AG09309 (cell line): Measurements from ENCODE around the gene NFIX.

Experiments
- DNase-seq: peaks from one replicate; pipeline ENCODE4 v3.0.0-alpha.2; 2010; ENCODE audit warnings: low read depth
- H3K4me3 ChIP-seq: 2 replicates; pipeline ENCODE4 v1.5.1; 2011; ENCODE audit warnings: mild to moderate bottlenecking, low read depth, low read length, moderate library complexity; ENCODE audit not compliant: control insufficient read depth
- CTCF ChIP-seq: IDR thresholded peaks from 2 replicates; pipeline ENCODE4 v1.5.1; 2011; ENCODE audit warnings: mild to moderate bottlenecking, low read depth, low read length, inconsistent platforms; ENCODE audit not compliant: insufficient read depth, control insufficient read depth; ENCODE audit errors: missing control alignments

The NFIX gene

GRCh38 chr19:13045812-13046211, 50.5 kb downstream of the NFIX start:
- no peak overlapping the region for H3K4me3 ChIP-seq
- no peak for DNase-seq
- TF ChIP-seq CTCF, result no peak

GRCh38 chr19:13047374-13047773, 52.1 kb downstream of the NFIX start:
- no peak overlapping the region for H3K4me3 ChIP-seq
- no peak for DNase-seq
- no peak for TF ChIP-seq CTCF

GRCh38 chr19:13050274-13050673, 55.0 kb downstream of the NFIX start:
- TF ChIP-seq CTCF, result no peak
- DNase-seq, result no peak
- H3K4me3 ChIP-seq, result no peak overlapping the region

GRCh38 chr19:13051557-13052165, 56.4 kb downstream of the NFIX start:
- no peak for TF ChIP-seq CTCF
- no peak overlapping the region for H3K4me3 ChIP-seq
- DNase-seq, result no peak

GRCh38 chr19:13052447-13053175, 57.3 kb downstream of the NFIX start:
- no peak for DNase-seq
- no peak for TF ChIP-seq CTCF
- no peak overlapping the region for H3K4me3 ChIP-seq

GRCh38 chr19:13053238-13053637, 58.0 kb downstream of the NFIX start:
- no peak for DNase-seq
- TF ChIP-seq CTCF, result no peak

More at GRCh38 chr19:13053238-13053637, 58.0 kb downstream of the NFIX start:
- H3K4me3 ChIP-seq, result no peak overlapping the region
